Lower leg skin (tissue), 3 donors: Measurements from ENCODE around the gene ENTPD7.

Experiments used
- CTCF ChIP-seq, 3 donors: fragments of 450-650 bp; IDR thresholded peaks; one replicate each; pipeline ENCODE4 v1.5.1; 2016; ENCODE audit warnings: antibody characterized with exemption in 3 of 3, mild to moderate bottlenecking in 3 of 3, moderate library complexity in 2 of 3
- POLR2A ChIP-seq, 2 donors: fragments of 450-650 bp; IDR thresholded peaks; one replicate each; pipeline ENCODE4 v1.6.1; 2016 to 2017; ENCODE audit warnings: antibody characterized with exemption in 2 of 2, mild to moderate bottlenecking in 1 of 2, moderate library complexity in 1 of 2

- TF ChIP-seq POLR2A (IDR thresholded peaks at IDR 0.05) = no peak
- no peak for TF ChIP-seq CTCF (IDR thresholded peaks at IDR 0.05)
These were observed 34.7 kb downstream of the ENTPD7 start for GRCh38 chr10:99693933-99694583.
